K562 (cell line): ENCODE measurements around the gene FBXL2. TPM values are rescaled to one million over a fixed set of nuclear protein-coding genes. Genes with fewer than 3 reads are reported as not detected.

Experiments
- ATAC-seq: fragments of 200-7000 bp; cut with Tn5 transposase; 3 replicates; pipeline ENCODE4 v1.9.1; 2020; ENCODE audit warnings: moderate library complexity
- BruUV-seq: library from RNA; stranded (reverse); fragments of 400-500 nt; replicated peaks from 2 replicates; lab custom pipeline; 2021; lab: Mats Ljungman, UMichigan
- CTCF ChIA-PET: fragments of 300-600 bp; formaldehyde crosslinking; extraction: SDS; loops from one replicate; lab custom pipeline; 2021; ENCODE audit warnings: low intra/inter-chr PET ratio; lab: Yijun Ruan, JAX
- POLR2A ChIA-PET: fragments of 300-600, 350-650 bp; sonication (Branson Sonifier 250); formaldehyde crosslinking; extraction: SDS; loops from one replicate; lab custom pipeline; 2021; ENCODE audit warnings: antibody characterized with exemption, inconsistent platforms; lab: Yijun Ruan, JAX
- DNase-seq, 4 experiments: peaks; one replicate each; pipeline versions ENCODE4 v3.0.0 to v3.0.0-alpha.2; 2011 to 2018; ENCODE audit warnings: low spot score in 3 of 4, mixed read lengths in 3 of 4; ENCODE audit errors: extremely low read depth in 1 of 4
- FAIRE-seq: peaks from 2 replicates; lab custom pipeline; 2011; peaks lifted over from hg19 to GRCh38; lab: Jason Lieb, UNC
- H2AFZ ChIP-seq: 2 replicates; pipeline ENCODE4 v1.6.0; 2011; ENCODE audit warnings: low read depth, low read length, control low read depth, inconsistent platforms
- H3K27ac ChIP-seq: fragments of 200-600 bp; 3 replicates; pipeline ENCODE4 v1.8.0; 2011; ENCODE audit warnings: low read depth, mild to moderate bottlenecking, control low read depth, inconsistent platforms, low read length, moderate library complexity, mixed read lengths; ENCODE audit errors: extremely low read depth
- H3K27me3 ChIP-seq, 2 experiments: fragments of 300-600 bp in 1 of 2; 2 replicates in 1 of 2; 3 replicates in 1 of 2; pipeline versions ENCODE4 v1.6.0 to v1.8.0; 2011; ENCODE audit warnings: inconsistent platforms in 2 of 2, low read length in 2 of 2, mild to moderate bottlenecking in 1 of 2, mixed read lengths in 1 of 2, moderate library complexity in 1 of 2; ENCODE audit not compliant: control insufficient read depth in 2 of 2, insufficient read depth in 2 of 2
- H3K36me3 ChIP-seq: fragments of 300-600 bp; 3 replicates; pipeline ENCODE4 v1.8.0; 2011; ENCODE audit warnings: mild to moderate bottlenecking, low read length, inconsistent platforms; ENCODE audit not compliant: control insufficient read depth, insufficient read depth
- H3K4me1 ChIP-seq, 2 experiments: fragments of 200-600 bp in 1 of 2; replicated peaks in 1 of 2; 2 replicates in 1 of 2; 3 replicates in 1 of 2; pipeline versions ENCODE4 v1.5.1 to v1.8.0; 2011; ENCODE audit warnings: inconsistent platforms in 2 of 2, low read length in 2 of 2, mild to moderate bottlenecking in 1 of 2, mixed read lengths in 1 of 2, moderate library complexity in 1 of 2; ENCODE audit not compliant: control insufficient read depth in 2 of 2, insufficient read depth in 2 of 2
- H3K4me2 ChIP-seq: 2 replicates; pipeline ENCODE4 v1.6.1; 2011; ENCODE audit warnings: low read length, control low read depth, inconsistent platforms, mixed read lengths; ENCODE audit not compliant: insufficient read depth
- H3K4me3 ChIP-seq: fragments of 200-600 bp; sonication (generic), shearing (Covaris generic); 2 replicates; pipeline ENCODE4 v1.5.1; 2016; ENCODE audit warnings: control low read depth, inconsistent platforms
- H3K79me2 ChIP-seq: fragments of 200-600 bp; 3 replicates; pipeline ENCODE4 v1.8.0; 2011; ENCODE audit warnings: low read length, inconsistent platforms; ENCODE audit not compliant: control insufficient read depth, insufficient read depth
- H3K9ac ChIP-seq, 2 experiments: 2 replicates each; pipeline versions ENCODE4 v1.6.0 to v1.6.1; 2011; ENCODE audit warnings: low read depth in 2 of 2, low read length in 2 of 2, control low read depth in 1 of 2, inconsistent platforms in 1 of 2, mild to moderate bottlenecking in 1 of 2, mixed read lengths in 1 of 2; ENCODE audit not compliant: insufficient read depth in 1 of 2
- H3K9me1 ChIP-seq: one replicate; pipeline ENCODE4 v1.6.0; 2011; ENCODE audit warnings: inconsistent platforms, mild to moderate bottlenecking, low read length, moderate library complexity; ENCODE audit not compliant: control insufficient read depth, insufficient read depth
- H3K9me3 ChIP-seq: replicated peaks from 2 replicates; pipeline ENCODE4 v1.5.1; 2011; ENCODE audit warnings: low read depth, low read length, inconsistent platforms; ENCODE audit not compliant: control insufficient read depth, insufficient read depth
- H4K20me1 ChIP-seq: replicated peaks from 2 replicates; pipeline ENCODE4 v1.6.1; 2011; ENCODE audit warnings: low read length, inconsistent platforms, mixed read lengths; ENCODE audit not compliant: control insufficient read depth, insufficient read depth
- POLR2G ChIP-seq: fragments of 200-400 bp; formaldehyde crosslinking; IDR thresholded peaks from 2 replicates; pipeline ENCODE4 v1.6.1; 2017; ENCODE audit warnings: low read depth, mild to moderate bottlenecking, antibody characterized with exemption, low read length, moderate library complexity
- ZNF395 ChIP-seq: fragments of 200-800 bp; sonication (Bioruptor generic); IDR thresholded peaks from 2 replicates; pipeline ENCODE4 v1.6.1; 2017; ENCODE audit warnings: missing genetic modification characterization, missing compliant biosample characterization
- WGBS: fragments of 100-300 bp; shearing (Covaris generic); methylation state at CpG from one replicate; pipeline ENCODE4 v1.1.6; 2016; ENCODE audit warnings: low coverage, mixed read lengths; ENCODE audit not compliant: insufficient coverage; ENCODE audit errors: missing lambda C conversion rate; 5-methylcytosine and 5-hydroxymethylcytosine counted together
- in situ Hi-C: fragments of 300-500 bp; cut with MboI; formaldehyde crosslinking; loops from 4 replicates; pipeline ENCODE4 v1.15.0; 2018; ENCODE audit warnings: inconsistent platforms, mixed read lengths
- intact Hi-C: fragments of 100-400 bp; cut with micrococcal nuclease; formaldehyde crosslinking; loops from 2 replicates; pipeline ENCODE4 v1.14.2; 2022
- polyA plus RNA-seq, 8 experiments: library from polyadenylated mRNA; depleted of rRNA in 4 of 8; stranded (reverse) in 5 of 8; unstranded in 3 of 8; fragments of >200 nt; fragmentation: Nextera tagmentation in 2 of 8; fragmentation: Illumina TruSeq in 1 of 8; extraction: Ambion mirVana in 2 of 8; extraction: Trizol in 1 of 8; gene quantifications; 2 replicates each; pipeline versions ENCODE4 v1.2.1 to v1.2.3, GENCODE V29; 2011 to 2014; ENCODE audit warnings: inconsistent platforms in 1 of 8, missing spikeins in 1 of 8
- total RNA-seq, 7 experiments: library from RNA; depleted of rRNA in 6 of 7; stranded (reverse); fragments of >200 nt in 6 of 7; fragmentation: Illumina TruSeq in 2 of 7; extraction: Trizol in 2 of 7; gene quantifications; 2 replicates each; pipeline versions ENCODE4 v1.2.1 to v1.2.3, GENCODE V29; 2011 to 2021; ENCODE audit warnings: low replicate concordance in 1 of 7

The FBXL2 gene
- total and polyA plus RNA-seq, 9 of the 15 experiments (the other 6 are each of a cell fraction or from before 2014, with no cell fraction given) = 1.3 to 6.9 (median 1.9) TPM

- H4K20me1 ChIP-seq = no peaks in the 10 kb centered on the region
- BruUV-seq = no TSS peak
- no peak overlapping the region for H3K4me2 ChIP-seq
- peaks cover 0 to 15% of the 10 kb centered on the region in 2 experiments; a peak in 3 of 5 replicates for H3K4me1 ChIP-seq
- H3K4me3 ChIP-seq = no peak overlapping the region
- DNase-seq = no peak
- peak overlapping the region in 1 of 2 experiments; percentile 14; a peak in 1 of 4 replicates for H3K9ac ChIP-seq
- intact Hi-C loops = loop anchor here (2.0 kb wide), 1 partner anchor 333 kb away; no protein-coding TSS in a partner anchor
- H3K79me2 ChIP-seq = no peaks in the 10 kb centered on the region
- no peaks in the 10 kb centered on the region for H3K9me1 ChIP-seq
- TF ChIP-seq ZNF395 (CRISPR knock-in tag) (no peak), POLR2G (peak; percentile 46; the same call in 1 of the 2 replicates)
- no peaks in the 10 kb centered on the region for H3K9me3 ChIP-seq
- no peak overlapping the region for H2AFZ ChIP-seq
- FAIRE-seq = no peak
- POLR2A ChIA-PET = interaction anchor here (0.7 kb wide), 1 partner anchor 36 kb away, joined by 3 read pairs; no protein-coding TSS in a partner anchor
- no peaks in the 10 kb centered on the region for H3K27me3 ChIP-seq
- WGBS = 92% methylated on average over 12 of the region's 12 CpGs
- no peak for ATAC-seq
- peaks cover 35% of the 10 kb centered on the region for H3K36me3 ChIP-seq
- CTCF ChIA-PET = no interaction called here
- no peak overlapping the region for H3K27ac ChIP-seq
- in situ Hi-C loops = no loop called here
These were observed 106.7 kb downstream of the FBXL2 start for GRCh38 chr3:33383951-33384350.
